DOHH2 (cell line): ENCODE results near the gene SNTA1.

Experiments
- H3F3A ChIP-seq: fragments of 200-600 bp; sonication (generic), shearing (Covaris generic); 2 replicates; pipeline ENCODE4 v1.6.0; 2016; ENCODE audit warnings: antibody characterized with exemption, mild to moderate bottlenecking; ENCODE audit not compliant: control insufficient read depth, insufficient read depth
- H3K27ac ChIP-seq: fragments of 200-600 bp; sonication (generic); 2 replicates; pipeline ENCODE4 v1.5.1; 2014; ENCODE audit warnings: low read depth, mild to moderate bottlenecking, low read length, moderate library complexity
- H3K27me3 ChIP-seq: fragments of 200-600 bp; sonication (generic); 2 replicates; pipeline ENCODE4 v1.6.1; 2014; ENCODE audit warnings: mild to moderate bottlenecking, low read length, mixed read lengths; ENCODE audit not compliant: control insufficient read depth
- H3K36me3 ChIP-seq: fragments of 200-600 bp; sonication (generic); 2 replicates; pipeline ENCODE4 v1.6.1; 2014; ENCODE audit warnings: mild to moderate bottlenecking, low read length, moderate library complexity, mixed read lengths; ENCODE audit not compliant: control insufficient read depth
- H3K4me1 ChIP-seq: fragments of 200-600 bp; sonication (generic); 2 replicates; pipeline ENCODE4 v1.6.1; 2014; ENCODE audit warnings: mild to moderate bottlenecking, low read length, mixed read lengths; ENCODE audit not compliant: control insufficient read depth
- H3K4me2 ChIP-seq: fragments of 200-600 bp; sonication (generic); 2 replicates; pipeline ENCODE4 v1.6.0; 2014; ENCODE audit warnings: mild to moderate bottlenecking, low read length, moderate library complexity
- H3K4me3 ChIP-seq: fragments of 200-600 bp; sonication (generic); 2 replicates; pipeline ENCODE4 v1.5.1; 2014; ENCODE audit warnings: mild to moderate bottlenecking, low read length, mixed read lengths
- H3K79me2 ChIP-seq: fragments of 200-600 bp; sonication (generic); 2 replicates; pipeline ENCODE4 v1.6.1; 2014; ENCODE audit warnings: mild to moderate bottlenecking, low read length, mixed read lengths; ENCODE audit not compliant: control insufficient read depth
- H3K9me2 ChIP-seq: fragments of 200-600 bp; sonication (generic); replicated peaks from 2 replicates; pipeline ENCODE4 v1.6.1; 2014; ENCODE audit warnings: mild to moderate bottlenecking, low read length, mixed read lengths; ENCODE audit not compliant: control insufficient read depth
- H3K9me3 ChIP-seq: fragments of 200-600 bp; sonication (generic); 2 replicates; pipeline ENCODE4 v1.6.1; 2014; ENCODE audit warnings: antibody characterized with exemption, low read length, mixed read lengths; ENCODE audit not compliant: control insufficient read depth, insufficient read depth
- H4K20me1 ChIP-seq: fragments of 200-600 bp; sonication (generic); 2 replicates; pipeline ENCODE4 v1.6.0; 2014; ENCODE audit warnings: low read depth, mild to moderate bottlenecking, antibody characterized with exemption, low read length, moderate library complexity; ENCODE audit not compliant: control insufficient read depth, insufficient read depth
- CTCF ChIP-seq: fragments of 200-600 bp; sonication (generic); IDR thresholded peaks from one replicate; pipeline ENCODE4 v1.5.1; 2014; ENCODE audit warnings: antibody characterized with exemption, mild to moderate bottlenecking, low read depth, low read length; ENCODE audit not compliant: poor library complexity, severe bottlenecking
- EZH2phosphoT487 ChIP-seq: fragments of 200-600 bp; sonication (generic); IDR thresholded peaks from 2 replicates; pipeline ENCODE4 v1.6.1; 2017; ENCODE audit warnings: borderline replicate concordance, mild to moderate bottlenecking, antibody characterized with exemption, low read length, moderate library complexity, mixed read lengths

Gene SNTA1

GRCh38 chr20:33463332-33464101, 20.0 kb upstream of the SNTA1 start:
- no peaks in the 10 kb centered on the region for H4K20me1 ChIP-seq
- no peak overlapping the region for H3K27ac ChIP-seq
- H3F3A ChIP-seq, result no peaks in the 10 kb centered on the region
- TF ChIP-seq EZH2phosphoT487 (no peak), CTCF (no peak)
- H3K4me1 ChIP-seq, result peaks cover 8% of the 10 kb centered on the region
- H3K9me3 ChIP-seq, result no peaks in the 10 kb centered on the region
- no peak overlapping the region for H3K4me2 ChIP-seq
- no peaks in the 10 kb centered on the region for H3K9me2 ChIP-seq
- H3K27me3 ChIP-seq, result no peaks in the 10 kb centered on the region
- no peaks in the 10 kb centered on the region for H3K36me3 ChIP-seq
- no peak overlapping the region for H3K4me3 ChIP-seq
- H3K79me2 ChIP-seq, result no peaks in the 10 kb centered on the region

GRCh38 chr20:33460711-33461110, 17.1 kb upstream of the SNTA1 start:
- Histone ChIP-seq H3F3A (no peaks in the 10 kb centered on the region), H3K4me3 (no peak overlapping the region), H3K9me3 (no peaks in the 10 kb centered on the region), H3K27me3 (no peaks in the 10 kb centered on the region), H3K9me2 (no peaks in the 10 kb centered on the region), H3K79me2 (no peaks in the 10 kb centered on the region), H3K4me1 (peaks cover 8% of the 10 kb centered on the region), H3K4me2 (peak overlapping the region; percentile 19; the same call in 1 of the 2 replicates), H3K27ac (no peak overlapping the region), H3K36me3 (no peaks in the 10 kb centered on the region), H4K20me1 (no peaks in the 10 kb centered on the region)
- TF ChIP-seq EZH2phosphoT487 (no peak), CTCF (no peak)

- no peaks in the 10 kb centered on the region for H4K20me1 ChIP-seq
- TF ChIP-seq CTCF (no peak), EZH2phosphoT487 (no peak)
- no peaks in the 10 kb centered on the region for H3F3A ChIP-seq
Measured at GRCh38 chr20:33459599-33459998, 16.0 kb upstream of the SNTA1 start.

More at GRCh38 chr20:33459599-33459998, 16.0 kb upstream of the SNTA1 start:
- Histone ChIP-seq H3K27ac (no peak overlapping the region), H3K27me3 (no peaks in the 10 kb centered on the region), H3K79me2 (no peaks in the 10 kb centered on the region), H3K4me3 (no peak overlapping the region), H3K4me2 (no peak overlapping the region), H3K36me3 (no peaks in the 10 kb centered on the region), H3K9me3 (no peaks in the 10 kb centered on the region), H3K4me1 (peaks cover 8% of the 10 kb centered on the region), H3K9me2 (no peaks in the 10 kb centered on the region)
